ENCODE measurements around the gene MPV17L2. TPM values are rescaled to one million over a fixed set of nuclear protein-coding genes. Genes with fewer than 3 reads are reported as not detected.
A peak's percentile ranks its signal among the peaks of the same experiment; 100 is the strongest.
"Not testable (repeated sequence)": the region's sequence is repeated elsewhere in the genome, so short reads cannot be mapped to it uniquely, and the experiment has no call there.

MPV17L2 gene
- total RNA-seq = 2.3 TPM

DNA sequence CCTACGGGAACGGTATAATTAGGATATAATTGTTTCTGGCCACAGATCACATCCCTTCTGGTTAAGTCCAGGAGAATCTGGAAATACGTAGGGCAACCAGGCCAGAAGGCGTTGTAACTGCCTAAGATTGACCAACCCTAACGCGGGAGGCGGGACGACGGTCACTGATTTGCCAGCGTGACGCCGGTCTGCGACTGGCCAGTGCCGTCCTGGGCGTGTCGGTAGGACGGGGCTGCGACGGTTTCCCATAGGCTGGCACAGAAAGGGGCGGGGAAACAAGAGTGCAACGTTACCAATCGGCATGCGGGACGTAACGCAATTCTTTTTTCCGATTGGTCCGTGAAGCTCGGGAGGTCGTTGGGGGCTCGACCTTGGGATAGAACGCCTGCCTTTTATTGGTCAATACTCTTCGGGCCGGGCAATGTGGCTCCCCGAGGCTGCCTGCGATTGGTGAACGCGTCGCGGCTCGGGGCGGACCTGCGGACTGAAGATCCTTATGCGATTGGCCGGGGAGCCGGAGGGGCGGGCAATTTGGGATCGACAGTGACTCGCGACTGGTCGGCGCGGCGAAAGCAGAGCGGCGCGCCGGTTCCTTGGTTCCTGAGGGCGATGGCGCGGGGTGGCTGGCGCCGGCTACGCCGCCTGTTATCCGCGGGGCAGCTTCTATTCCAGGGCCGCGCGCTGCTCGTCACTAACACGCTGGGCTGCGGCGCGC lies at the start of gene MPV17L2:
Gene MPV17L2 (plus strand): TSS at position 546 of the 715 bp plus-strand sequence. CDS start 64 bp downstream, at position 610.
- peak; percentile 100 for DNase-seq

DNA sequence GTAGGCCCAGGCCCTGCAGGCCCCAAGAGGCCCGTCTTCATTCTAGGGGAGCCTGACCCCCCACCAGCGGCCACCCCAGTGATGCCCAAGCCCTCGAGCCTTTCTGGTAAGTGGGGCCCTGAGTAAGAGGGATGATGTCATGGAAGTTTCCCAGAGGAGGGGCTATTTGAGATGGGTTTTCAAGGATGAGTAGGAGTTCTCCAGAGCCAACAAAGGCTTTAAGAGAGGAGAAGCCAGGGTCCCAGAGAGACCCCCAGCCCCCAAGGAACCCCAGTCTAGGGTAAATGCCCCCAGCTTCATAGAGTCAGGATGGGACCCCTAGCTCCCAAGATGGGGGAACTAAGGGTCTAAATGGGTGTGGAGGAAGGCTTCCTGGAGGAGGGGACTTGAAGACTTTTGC lies 49.1 kb upstream of the MPV17L2 start:
- no peak for DNase-seq

DNA sequence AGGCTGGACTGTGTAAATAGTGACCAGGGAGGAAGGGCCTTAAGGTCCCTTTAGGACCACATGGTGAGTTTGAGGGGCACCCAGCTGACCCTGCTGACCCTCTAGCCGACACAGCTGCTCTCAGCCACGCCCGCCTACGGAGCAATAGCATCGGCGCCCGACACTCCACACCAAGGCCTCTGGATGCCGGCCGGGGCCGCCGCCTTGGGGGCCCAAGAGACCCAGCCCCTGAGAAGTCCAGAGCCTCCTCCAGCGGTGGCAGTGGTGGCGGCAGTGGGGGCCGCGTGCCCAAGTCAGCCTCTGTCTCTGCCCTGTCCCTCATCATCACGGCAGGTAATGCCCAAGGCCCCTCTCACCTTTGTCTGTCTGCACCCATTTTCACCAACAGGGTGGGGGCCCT lies 48.7 kb upstream of the MPV17L2 start:
- no peak for DNase-seq

DNA sequence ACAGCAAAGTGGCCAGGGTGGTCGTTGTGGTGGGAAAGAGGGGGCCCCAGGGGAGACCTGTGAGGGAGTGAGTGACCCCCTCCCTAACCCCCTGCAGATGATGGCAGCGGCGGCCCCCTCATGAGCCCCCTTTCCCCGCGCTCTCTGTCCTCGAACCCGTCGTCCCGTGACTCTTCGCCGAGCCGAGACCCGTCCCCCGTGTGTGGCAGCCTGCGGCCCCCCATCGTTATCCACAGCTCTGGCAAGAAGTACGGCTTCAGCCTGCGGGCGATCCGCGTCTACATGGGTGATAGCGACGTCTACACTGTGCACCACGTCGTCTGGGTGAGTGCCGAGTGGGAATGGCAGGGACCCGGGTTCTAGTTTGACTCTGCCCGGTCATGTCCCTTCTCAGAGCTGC lies 48.1 kb upstream of the MPV17L2 start:
- DNase-seq = no peak

DNA sequence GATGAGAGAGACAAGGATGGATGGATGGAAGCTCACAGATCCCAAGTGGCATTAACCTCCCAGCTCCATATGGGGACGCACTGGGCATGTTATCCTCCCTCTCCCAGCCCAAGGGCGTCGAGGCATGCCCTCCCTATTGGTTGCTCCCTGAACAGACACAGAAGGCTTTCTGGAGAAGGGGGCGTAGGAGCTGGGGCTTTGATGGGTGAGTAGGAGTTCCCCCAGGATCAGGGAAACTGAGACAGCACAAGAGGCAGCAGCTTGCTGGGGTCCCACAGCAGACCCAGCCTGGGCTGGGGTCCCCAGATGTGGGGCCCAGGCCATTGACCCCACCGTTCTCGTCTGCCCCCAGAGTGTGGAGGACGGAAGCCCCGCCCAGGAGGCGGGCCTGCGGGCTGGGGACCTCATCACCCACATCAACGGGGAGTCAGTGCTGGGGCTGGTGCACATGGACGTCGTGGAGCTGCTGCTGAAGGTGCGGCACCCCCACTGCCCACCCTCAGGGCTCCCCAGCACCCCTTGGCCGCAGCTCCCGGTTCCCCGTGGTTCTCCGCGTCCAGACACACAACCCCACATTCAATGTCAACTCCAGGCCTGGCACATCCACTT lies 47.5 kb upstream of the MPV17L2 start:
- DNase-seq = no peak

DNA sequence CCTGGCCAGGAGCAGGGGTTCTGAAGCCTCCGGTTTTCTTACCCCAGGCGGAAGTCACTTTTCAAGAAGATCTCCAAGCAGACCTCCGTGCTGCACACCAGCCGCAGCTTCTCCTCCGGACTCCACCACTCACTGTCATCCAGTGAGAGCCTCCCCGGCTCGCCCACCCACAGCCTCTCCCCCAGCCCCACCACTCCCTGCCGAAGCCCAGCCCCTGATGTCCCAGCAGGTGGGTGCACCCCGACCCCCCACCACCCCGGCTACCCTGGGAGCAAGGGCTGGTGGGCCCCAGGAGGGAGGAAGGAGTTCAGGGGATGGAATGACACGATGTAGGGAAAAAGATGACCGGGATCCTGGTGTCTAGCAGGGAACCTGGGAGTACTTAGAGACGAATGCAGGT lies 45.6 kb upstream of the MPV17L2 start:
- DNase-seq = no peak

DNA sequence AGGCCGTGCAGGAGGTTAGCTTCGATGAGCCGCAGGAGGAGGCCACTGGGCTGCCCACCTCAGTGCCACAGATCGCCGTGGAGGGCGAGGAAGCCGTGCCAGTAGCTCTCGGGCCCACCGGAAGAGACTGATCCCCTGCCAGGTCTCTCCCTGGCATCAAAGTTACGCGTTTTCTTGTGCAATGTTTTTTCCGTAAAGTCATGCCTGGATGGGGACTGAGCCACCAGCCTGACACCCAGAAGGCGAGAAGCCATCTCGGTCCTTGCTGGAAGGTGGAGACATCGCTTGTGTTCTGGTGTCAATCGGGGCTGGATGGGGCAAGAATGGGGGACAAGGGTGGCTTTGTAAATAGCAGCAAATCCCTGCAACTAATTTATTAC lies 43.4 kb upstream of the MPV17L2 start:
- DNase-seq = no peak

DNA sequence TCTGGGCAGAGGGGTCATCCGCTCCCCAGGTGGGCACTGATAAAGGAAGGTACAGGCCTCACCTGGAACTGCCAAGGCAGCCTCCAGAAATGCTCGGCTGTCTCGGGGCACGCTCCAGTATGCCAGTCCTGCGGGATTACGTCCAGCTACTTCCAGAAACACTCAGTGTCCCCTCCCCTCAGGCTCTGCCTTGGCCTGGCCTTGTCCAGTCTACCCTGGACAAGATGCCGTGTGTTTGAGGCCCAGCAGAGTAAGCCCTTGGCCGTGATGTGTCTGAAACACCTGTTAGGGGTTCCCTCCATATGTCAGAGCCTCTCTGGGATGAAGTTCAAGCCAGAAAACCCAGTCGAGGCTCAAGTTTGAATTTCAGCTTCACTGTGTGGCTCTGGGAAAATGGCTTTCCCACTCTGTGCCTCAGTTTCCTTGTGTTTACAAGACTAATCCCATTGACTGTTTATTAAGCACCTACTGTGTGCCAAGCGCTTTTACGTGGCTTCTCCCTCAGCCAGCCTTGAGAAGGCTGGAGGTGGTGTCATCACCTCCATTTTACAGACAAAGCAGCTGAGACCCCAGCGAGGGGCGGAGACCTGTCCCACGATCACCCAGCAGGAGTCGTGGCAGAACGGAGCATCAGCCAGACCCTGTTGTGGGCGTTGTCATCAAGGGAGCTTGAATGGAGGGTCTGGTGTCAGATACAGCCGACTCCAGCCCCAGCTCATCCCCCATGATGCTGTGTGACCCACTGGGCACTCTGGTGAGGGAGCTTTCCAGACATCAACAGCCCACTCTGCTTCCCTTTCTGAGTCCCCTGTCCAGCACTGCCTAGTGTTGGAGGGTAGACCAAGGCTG lies 42.0 kb upstream of the MPV17L2 start:
- DNase-seq = no peak

DNA sequence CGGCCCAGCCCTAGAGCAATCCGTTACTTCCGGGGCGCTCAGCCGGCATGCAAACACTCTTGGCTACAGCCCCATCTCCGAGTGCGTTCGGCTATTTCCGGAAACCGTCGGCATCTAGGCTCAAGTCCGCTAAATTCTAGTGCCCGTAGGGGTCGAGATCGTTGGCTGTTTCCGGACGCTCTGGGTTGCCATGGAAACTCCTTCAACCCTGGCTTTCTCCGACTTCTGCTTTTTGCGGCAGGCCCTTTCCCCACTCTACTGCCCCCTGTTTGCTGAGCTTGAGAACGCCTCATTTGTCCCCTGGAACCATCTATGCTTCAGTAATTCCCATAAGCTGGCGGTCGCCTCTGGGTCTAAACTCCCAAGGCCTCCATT lies 40.6 kb upstream of the MPV17L2 start:
- peak; percentile 97 for DNase-seq

DNA sequence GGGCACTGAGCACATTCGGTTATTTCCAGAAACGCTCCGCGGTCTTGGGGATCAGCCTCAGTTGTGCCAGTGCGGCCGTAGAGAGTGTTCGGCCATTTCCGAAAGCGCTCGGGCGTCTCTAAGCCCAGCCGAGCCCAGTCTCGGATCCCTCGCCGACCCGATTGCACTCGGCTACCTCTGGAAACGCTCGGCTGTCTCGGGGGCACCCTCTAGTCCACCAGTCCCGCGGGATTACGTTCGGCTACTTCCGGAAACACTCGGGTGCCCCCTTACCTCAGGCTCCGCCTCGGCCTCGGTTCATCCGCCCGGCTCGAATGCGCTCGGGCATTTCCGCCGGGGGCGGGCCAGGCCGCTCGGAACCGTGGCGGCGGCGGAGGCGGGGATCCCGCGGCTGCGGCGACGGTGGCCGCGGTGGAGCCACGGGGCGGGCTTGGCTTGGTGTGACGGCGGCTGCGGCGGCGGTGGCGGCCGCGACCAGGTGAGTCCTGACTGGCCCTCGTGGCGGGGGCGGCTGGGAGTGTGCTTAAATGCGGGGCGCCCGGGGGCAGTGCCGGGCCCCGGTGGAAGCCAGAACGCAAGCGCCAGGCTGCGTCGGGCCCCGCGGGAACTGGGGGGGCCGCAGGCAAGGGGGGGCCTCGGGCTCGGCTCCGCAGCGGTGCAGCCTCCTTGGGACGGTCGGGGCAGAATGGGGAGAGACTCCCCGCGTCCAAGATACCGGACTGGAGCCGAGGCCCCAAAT lies 40.0 kb upstream of the MPV17L2 start, which contains the start of gene PIK3R2:
Gene PIK3R2 (plus strand): TSS at position 347 of the 739 bp plus-strand sequence. CDS start 2,717 bp downstream, outside the sequence.
- peak; percentile 99 for DNase-seq

DNA sequence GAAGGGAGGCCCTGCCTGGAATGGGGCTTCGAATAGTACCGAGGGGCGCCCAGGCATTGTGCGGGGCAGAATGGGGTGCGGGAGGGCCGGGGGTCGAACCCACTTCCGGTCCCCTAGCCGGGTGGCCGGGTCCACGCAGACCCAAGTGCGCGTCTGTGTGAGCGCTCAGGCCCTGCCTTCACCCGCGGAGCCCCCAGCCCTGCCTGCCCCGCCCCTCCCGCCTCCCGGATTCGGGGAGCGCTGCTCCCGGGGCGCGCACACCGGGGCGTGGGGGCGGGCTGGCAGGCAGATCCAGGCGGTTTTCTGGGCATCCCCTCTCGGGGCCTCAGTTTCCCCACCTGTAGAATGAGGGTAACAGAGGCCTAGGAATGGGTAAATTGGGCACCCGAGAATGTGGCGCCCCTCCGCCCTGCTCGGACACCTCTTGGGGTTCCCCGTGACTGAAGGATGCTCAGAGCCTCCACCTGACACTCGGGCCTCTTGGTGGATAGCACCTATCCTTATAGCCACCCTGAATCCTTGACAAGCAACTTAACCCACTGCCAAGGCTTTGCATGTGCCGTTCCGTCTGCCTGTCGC lies 39.4 kb upstream of the MPV17L2 start:
- DNase-seq = no peak

DNA sequence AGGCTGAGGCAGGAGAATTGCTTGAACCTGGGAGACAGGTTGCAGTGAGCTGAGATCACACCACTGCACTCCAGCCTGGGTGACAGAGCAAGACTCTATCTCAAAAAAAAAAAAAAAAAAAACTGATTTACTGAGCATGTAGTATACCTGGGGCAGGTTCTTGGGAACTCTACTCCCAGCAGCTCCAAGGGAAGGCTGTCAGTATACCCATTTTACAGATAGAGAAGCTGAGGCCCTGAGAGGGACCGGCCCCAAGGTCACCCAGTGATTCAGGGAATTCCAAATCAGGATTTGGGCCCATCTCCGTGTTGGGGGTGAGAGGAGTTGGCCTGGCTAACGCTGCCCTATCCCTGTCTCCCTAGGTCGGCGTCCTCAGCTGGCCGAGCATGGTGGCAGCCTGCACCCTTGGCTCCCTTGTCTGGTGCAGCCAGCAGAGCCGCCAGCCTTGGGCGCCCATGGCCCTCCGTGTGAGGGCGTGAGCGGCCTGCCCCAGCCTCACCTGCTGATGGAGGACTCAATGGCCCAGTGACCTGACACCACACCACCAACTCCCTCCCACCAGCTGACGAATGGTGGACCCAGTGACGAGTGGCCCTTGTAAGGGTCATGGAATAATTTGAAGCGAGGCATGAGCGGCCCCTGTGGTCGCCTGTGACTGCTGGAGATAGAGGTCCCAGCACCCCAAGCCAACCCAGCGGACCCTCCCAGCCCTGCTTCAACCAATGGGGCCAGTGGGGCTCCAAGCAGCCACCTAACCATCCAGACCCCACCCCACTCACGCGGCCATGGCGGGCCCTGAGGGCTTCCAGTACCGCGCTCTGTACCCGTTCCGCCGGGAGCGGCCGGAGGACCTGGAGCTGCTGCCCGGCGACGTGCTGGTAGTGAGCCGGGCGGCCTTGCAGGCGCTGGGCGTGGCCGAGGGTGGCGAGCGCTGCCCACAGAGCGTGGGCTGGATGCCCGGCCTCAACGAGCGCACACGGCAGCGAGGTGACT lies 37.6 kb upstream of the MPV17L2 start:
- no peak for DNase-seq

DNA sequence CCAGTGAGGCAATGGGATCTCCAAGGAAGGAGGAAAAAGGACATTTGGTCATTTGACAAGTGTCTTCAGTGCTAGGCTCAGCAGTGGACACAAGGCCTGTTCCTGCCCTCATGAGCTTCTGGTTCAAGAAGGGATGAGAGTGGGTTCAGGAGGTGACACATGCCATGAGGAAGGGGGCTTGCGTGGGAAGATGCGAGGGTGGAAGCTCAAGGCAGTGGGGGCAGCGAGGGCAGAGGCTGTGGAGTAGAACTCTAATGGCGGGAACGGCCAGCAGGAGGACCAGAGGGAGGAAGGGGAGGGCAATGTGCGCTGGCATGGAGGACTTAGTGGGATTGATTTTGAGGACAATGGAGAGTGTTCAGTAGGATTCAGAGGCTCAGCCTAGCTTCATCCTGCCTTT lies 36.8 kb upstream of the MPV17L2 start:
- DNase-seq = no peak

DNA sequence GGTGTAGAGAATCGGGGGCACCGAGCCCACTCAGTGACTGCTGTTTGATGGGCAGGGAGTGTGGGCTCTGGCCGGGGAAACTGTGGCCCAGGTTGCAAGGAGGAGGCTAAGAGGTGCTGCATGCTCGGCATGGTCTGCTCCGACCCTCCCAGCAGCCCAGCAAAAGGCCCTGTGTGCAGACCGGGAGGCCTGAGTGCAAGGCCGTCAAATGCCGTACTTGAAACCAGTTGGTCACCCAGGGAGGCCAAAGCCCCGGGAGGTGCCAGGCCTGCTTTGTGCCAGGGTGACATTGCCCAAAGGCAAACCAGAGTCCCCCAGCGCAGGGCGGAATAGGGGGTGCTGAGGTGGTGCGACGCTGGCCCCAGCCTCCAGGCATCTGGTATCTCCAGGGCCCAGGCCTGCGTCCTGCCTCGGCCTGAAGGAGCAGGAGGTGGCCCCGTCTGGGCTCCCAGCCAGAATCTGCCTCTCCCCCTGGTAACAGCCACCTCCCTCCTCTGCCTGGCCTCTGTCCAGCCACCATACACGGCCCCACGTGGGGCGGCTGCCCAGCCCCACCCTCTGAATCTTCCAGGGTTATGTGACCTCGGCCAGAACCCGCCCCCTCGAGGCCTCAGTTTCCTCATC lies 36.1 kb upstream of the MPV17L2 start:
- DNase-seq = peak; percentile 57

DNA sequence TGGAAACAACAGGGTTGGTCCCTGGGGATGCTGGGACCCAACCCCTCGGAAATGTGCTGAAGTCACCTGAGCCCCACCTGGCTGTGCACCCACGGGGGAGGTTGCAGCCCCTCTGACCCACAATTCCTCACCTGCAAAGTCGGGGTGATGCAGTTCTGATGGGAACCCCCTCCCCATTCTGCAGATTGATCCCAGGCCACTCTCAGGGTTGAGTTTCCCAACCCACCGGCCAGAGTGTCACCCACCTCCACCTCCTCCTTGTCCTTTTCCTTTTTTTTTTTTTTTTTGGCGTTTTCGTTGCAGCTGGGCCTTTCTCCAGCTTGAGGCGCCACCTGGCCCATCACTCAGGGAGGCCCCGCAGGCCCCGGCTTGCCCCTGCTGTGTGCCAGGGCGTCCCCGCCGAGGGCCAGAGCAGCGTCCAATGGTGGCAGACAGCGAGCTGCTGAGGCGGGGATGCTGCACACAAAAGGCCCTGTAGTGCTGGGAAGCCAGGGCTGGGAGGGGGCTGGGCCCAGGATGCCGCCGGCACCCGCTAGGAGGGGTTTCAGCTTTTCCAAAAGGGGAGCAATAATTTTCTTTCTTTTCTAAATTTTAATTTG lies 35.5 kb upstream of the MPV17L2 start:
- no peak for DNase-seq

DNA sequence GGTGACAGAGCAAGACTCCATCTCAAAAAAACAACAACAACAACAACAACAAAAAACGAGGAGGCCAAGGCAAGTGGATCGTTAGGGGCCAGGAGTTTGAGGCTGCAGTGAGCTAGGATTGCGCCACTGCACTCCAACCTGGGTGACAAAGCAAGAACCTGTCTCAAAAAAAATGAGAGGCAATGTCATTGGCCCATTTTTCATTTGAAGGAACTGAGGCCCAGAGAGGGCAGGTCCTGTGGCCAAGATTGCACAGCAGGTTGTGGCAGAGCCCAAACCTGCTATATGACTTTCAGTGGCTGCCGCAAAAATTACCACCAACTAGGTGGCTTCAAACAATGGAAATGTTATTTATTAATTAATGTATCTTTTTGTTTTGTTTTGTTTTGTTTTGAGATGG lies 34.6 kb upstream of the MPV17L2 start:
- no peak for DNase-seq

DNA sequence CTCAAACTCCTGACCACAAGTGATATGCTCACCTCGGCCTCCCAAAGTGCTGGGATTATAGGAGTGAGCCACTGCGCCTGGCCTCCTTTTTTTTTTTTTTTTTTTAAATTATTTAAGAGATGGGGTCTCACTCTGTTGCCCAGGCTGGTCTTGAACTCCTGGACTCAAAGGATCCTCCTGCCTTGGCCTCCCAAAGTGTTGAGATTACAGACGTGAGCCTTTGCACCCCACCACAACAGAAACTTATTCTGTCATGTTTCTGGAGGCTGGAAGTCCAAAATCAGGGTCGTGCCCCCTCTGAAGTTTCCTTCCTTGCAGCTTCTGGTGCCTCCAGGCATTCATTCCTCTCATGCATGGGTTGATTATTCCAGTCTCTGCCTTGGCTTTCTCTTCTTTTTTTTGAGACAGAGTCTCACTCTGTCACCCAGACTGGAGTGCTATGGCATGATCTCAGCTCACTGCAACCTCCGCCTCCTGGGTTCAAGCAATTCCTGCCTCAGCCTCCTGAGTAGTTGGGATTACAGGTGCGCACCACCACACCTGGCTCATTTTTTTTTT lies 33.9 kb upstream of the MPV17L2 start:
- not testable (repeated sequence) for DNase-seq

DNA sequence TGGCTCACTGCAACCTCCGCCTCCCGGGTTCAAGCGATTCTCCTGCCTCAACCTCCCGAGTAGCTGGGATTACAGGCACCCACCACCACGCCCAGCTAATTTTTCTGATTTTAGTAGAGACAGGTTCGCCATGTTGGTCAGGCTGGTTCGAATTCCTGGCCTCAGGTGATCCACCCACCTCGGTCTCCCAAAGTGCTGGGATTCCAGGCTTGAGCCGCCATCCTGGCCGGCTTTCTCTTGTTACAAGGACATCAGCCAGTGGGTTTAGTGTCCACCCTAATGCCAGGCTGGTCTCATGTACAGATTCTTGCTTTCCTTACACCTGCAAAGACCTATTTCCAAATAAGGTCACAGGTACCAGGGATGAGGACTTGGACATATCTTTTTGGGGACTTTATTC lies 33.2 kb upstream of the MPV17L2 start:
- DNase-seq = no peak

DNA sequence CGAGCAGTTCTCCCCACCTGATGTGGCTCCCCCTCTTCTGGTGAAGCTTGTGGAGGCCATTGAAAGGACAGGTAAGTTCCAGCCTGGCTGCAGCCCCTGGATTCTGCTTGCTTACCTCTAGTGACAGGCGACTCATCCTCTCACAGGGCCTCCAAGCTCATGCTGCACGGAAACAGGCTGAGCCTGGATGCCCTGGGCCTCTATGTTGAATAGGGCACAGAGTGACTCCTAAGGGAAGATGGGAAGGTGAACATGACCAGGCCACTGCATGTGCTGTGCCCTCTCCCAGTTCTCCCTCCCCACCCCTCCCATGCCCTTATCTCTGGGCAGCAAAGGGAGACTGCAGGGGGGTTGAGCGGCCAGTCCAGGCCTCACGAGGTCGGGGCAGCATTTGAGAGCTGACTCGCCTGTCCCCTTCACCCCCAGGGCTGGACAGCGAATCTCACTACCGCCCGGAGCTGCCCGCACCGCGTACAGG lies 32.5 kb upstream of the MPV17L2 start:
- no peak for DNase-seq
